Right forelimb (tissue), 1 donor: ENCODE results near the gene UTY.

Experiments used
- DNase-seq: peaks from one replicate; pipeline ENCODE4 v3.0.0-alpha.2; 2018

The UTY gene

GRCh38 chrY:13398876-13399275 lies 81.0 kb downstream of the UTY start:
- DNase-seq: no peak

GRCh38 chrY:13381110-13381683 lies 98.6 kb downstream of the UTY start:
- no peak for DNase-seq

GRCh38 chrY:13370868-13371800 lies 108.7 kb downstream of the UTY start:
- no peak for DNase-seq

DNA sequence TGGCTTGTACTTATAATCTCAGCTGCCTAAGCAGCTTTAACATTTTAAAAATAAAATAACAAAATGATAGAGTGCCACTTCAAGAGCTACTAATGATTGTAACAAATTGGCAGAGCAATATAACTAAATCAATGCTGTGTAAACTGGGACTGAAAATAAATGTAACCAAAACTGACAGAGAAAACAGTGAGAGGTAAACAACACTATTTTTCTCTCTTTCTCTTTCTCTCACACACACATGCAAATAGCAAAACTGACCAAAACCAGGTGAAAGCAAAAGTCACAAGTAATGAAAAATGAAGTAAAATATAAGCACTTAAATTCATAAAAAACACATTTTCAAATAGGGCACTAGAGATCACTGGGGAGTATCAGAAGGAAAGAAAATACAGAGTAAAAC lies 109.6 kb downstream of the UTY start:
- DNase-seq: no peak

GRCh38 chrY:13368513-13368845 lies 111.4 kb downstream of the UTY start:
- DNase-seq: no peak

DNA sequence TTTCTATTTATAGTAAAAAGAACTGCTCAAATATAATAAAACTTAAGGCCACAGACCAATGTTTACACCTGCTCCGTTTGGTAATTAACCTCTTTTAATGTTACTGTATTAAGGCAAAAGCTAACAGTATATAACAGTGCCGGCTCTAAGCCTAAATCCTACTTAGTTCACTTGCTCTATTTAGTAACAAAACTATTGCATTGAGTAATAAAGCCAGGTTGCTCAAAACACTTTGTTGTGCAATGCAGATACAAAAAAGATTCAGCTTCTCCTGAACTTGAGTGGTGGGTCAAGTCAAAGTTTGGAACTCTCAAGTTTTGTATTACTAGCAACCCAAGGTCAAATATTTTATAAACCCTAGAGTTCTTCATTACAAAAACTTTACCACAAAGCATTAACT lies 116.2 kb downstream of the UTY start:
- DNase-seq: no peak

DNA sequence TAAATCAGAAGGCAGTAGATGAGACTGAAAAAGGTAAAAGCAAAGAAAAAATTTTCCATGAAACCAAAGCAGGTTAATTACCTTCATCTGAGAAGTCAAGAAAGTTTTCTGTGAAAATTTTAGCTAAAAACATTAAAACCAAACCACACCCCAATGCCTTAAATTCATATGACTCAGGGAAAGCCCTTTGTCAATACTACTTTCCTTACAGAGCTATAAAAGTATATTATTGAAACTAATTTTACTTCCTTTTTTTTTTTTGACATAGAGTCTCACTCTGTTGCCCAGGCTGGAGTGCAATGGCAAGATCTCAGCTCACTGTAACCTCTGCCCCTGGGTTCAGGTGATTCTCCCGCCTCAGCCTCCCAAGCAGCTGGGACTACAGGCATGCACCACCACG lies 117.2 kb downstream of the UTY start:
- no peak for DNase-seq

DNA sequence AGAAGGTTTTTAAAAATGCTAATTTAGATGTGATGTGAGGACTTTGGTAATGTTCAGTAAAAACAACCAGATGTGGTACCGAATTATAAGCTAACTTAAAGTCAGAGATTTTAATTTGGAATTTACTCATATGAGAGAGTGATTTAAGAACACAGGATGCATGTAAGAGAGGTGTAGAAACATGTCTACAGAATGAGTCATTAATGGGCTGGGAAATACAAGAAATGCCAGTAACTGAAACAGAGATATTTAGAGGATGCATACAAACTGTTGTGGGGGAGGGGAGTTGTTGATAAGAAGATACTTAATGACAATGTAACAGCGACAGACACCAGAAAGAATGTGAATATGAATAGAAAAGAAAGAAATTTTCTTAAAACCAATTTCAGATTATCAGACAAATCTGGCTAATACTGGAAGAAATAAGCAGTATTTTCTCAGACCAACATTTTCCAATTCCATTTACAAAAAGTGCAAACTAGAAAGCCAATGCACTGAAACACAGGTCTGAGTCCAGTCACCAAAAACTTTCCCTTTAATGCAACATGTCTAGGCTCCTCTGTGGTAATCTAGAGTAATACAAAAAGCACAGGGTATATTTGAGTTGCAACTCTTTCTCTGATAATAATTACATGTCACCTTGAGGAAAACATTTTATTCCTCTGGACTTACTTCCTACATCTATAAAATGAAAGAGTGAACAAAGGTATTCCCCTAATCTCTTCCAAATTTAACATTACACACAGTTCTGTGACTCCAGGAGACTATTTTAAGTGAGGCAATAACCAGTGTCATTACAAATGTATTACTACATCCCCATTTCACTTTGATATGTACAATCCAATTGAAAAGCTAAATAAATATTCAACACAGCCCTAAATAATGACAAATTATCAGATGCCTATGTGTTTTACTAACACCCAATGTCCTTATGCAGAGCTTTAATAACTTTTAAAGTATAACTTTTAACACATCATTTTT lies 117.9 kb downstream of the UTY start:
- DNase-seq: no peak

- no peak for DNase-seq
These were observed 128.4 kb downstream of the UTY start for GRCh38 chrY:13351443-13351842.

GRCh38 chrY:13347106-13347505 lies 132.7 kb downstream of the UTY start:
- no peak for DNase-seq

GRCh38 chrY:13345549-13345948 lies 134.3 kb downstream of the UTY start:
- DNase-seq: no peak

GRCh38 chrY:13343307-13343946 lies 136.4 kb downstream of the UTY start:
- DNase-seq: no peak

- DNase-seq: no peak
These were observed 139.9 kb downstream of the UTY start for GRCh38 chrY:13339939-13340338.

- no peak for DNase-seq
These were observed 140.5 kb downstream of the UTY start for GRCh38 chrY:13339381-13339780.

GRCh38 chrY:13338711-13339110 lies 141.1 kb downstream of the UTY start:
- no peak for DNase-seq

DNA sequence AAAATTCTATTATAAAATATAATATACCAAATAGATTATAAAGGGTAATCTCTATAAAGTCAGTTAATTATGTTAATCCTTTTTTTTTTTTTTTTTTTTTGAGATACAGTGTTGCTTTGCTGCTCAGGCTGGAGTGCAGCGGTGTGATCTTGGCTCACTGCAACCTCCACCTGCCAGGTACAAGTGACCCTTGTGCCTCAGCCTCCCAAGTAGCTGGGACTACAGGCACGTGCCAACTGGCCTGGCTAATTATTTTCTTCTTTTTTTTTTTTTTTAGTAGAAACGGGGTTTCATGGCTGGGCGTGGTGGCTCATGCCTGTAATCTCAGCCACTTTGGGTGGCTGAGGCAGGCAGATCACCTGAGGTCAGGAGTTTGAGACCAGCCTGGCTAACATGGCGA lies 141.9 kb downstream of the UTY start:
- no peak for DNase-seq

DNA sequence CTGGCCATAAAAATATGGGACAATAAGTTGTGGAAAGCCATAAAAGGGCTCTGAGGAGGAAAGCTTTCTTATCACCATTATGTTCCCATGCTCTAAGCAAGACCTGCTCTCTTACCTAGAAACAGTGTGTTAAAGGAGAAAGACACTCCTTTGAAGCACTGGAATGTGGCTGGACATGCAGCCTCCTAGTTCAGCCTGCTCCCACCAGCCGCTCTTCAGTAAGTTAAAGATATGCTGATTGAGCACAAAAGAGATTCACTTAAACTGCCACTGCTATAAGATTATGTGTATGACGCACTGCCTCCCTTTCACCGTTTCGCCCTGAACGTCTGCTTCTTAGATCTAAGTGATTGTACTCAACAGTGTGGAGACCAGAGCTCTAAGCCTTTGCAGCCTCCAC lies 146.0 kb downstream of the UTY start:
- DNase-seq: no peak

DNA sequence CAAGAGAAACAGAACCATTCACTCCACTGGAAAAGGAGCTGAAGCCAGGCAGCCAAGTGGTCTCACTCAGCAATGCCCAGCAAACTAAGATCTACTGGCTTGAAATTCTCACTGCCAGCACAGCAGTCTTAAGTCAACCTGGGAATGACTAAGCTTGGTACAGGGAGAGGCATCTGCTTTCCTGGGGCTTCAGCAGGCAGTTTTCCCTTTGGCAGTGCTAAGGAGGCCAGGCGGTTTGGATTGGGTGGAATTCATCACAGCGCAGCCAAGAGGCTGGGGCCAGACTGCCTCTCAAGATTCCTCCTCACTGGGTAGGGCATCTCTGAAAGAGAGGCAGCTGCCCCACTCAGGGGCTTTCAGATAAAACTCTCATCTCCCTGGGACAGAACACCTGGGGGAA lies 149.2 kb downstream of the UTY start:
- no peak for DNase-seq

DNA sequence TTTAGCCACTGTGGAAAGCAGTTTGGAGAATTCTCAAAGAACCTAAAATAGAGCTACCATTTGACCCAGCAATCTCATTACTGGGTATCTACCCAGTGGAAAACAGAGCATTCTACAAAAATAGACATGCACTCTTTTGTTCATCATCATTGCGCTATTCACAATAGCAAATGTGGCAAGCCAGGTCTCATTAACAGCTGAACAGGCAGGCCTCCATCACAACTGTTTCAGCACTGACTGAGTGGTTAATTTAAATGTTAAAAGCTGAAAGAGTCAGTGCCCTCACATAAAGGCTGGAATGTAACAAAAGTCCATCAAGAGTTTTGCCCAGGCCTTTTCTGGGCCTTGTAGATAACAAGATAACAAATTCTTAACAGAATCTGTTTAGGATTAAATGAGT lies 166.9 kb downstream of the UTY start:
- no peak for DNase-seq

DNA sequence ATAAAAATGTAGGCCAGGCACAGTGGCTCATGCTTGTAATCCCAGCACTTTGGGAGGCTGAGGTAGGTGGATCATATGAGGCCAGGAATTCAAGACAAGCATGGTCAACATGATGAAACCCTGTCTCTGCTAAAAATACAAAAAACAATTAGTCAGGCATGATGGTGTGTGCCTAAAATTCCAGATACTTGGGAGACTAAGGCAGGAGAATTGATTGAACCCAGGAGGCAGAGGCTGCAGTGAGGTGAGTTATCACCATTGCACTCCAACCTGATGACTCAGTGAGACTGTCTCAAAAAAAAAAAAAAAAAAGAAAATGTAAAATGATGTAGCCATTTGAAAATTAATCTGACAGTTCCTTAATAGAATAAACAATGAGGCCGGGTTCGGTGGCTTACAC lies 171.9 kb downstream of the UTY start:
- DNase-seq: no peak

GRCh38 chrY:13300795-13301194 lies 179.0 kb downstream of the UTY start:
- no peak for DNase-seq

DNA sequence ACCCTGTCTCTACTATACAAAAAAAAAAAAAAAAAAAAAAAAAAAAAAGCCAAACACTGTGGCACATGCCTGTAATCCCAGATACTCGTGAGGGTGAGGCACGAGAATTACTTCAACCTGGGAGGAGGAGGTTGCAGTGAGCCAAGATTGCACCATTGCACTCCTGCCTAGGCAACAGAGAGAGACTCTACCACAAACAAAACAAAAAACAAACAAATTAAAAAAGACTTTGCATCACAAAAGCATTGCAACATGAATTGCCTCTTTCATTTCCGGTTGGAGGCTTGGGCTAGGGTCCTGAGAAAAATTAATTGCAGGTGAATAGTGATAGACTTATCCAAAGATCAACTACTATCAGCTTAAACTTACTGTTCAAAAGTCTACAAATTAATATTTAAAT lies 180.4 kb downstream of the UTY start:
- no peak for DNase-seq
